ENCODE results near the gene MEIS2. TPM values are rescaled to one million over a fixed set of nuclear protein-coding genes. Genes with fewer than 3 reads are reported as not detected.
A peak's percentile ranks its signal among the peaks of the same experiment; 100 is the strongest.

Gene MEIS2
- total RNA-seq, 1 donor from 2014 or later = 35.6 TPM

GRCh38 chr15:36878684-36879262, 221.6 kb downstream of the MEIS2 start:
- H3K4me1 Mint-ChIP-seq (ENCODE audit: low read depth, unreplicated experiment) = peaks cover 7% of the 10 kb centered on the region
- H3K4me2 ChIP-seq (ENCODE audit: low read length) = peak overlapping the region; percentile 21

GRCh38 chr15:36877796-36878683, 222.3 kb downstream of the MEIS2 start:
- peak overlapping the region; percentile 62 for H3K4me3 Mint-ChIP-seq (ENCODE audit: unreplicated experiment)
- Histone ChIP-seq H3K36me3 (ENCODE audit: insufficient read depth, low read length) (no peaks in the 10 kb centered on the region), H3K27ac (ENCODE audit: low read depth, low read length) (no peak overlapping the region), H3K9me3 (ENCODE audit: insufficient read depth, low read depth, low read length) (peaks cover 3% of the 10 kb centered on the region), H3K79me2 (ENCODE audit: insufficient read depth, low read length) (no peaks in the 10 kb centered on the region), H3K4me2 (ENCODE audit: low read length) (peak overlapping the region; percentile 53), H4K20me1 (ENCODE audit: insufficient read depth, low read length) (peaks cover 4% of the 10 kb centered on the region), H3K4me1 (ENCODE audit: insufficient read depth, low read length) (peaks cover 5% of the 10 kb centered on the region), H2AFZ (ENCODE audit: low read depth, low read length) (peak overlapping the region; percentile 13), H3K27me3 (ENCODE audit: insufficient read depth, low read length) (peaks cover 57% of the 10 kb centered on the region), H3K9ac (ENCODE audit: low read length) (no peak overlapping the region), H3K4me3 (ENCODE audit: insufficient read depth, low read depth, low read length) (no peak overlapping the region)
- peak overlapping the region; percentile 10 for H3K27ac Mint-ChIP-seq (ENCODE audit: unreplicated experiment)
- peaks cover 2% of the 10 kb centered on the region for H3K36me3 Mint-ChIP-seq (ENCODE audit: low read depth, unreplicated experiment)
- FAIRE-seq = no peak
- peaks cover 7% of the 10 kb centered on the region for H3K4me1 Mint-ChIP-seq (ENCODE audit: low read depth, unreplicated experiment)
- peaks cover 72% of the 10 kb centered on the region for H3K27me3 Mint-ChIP-seq (ENCODE audit: low read depth, unreplicated experiment)
- TF ChIP-seq EZH2 (IDR thresholded peaks at IDR 0.05; ENCODE audit: insufficient read depth, low read length) (peak; percentile 36), CTCF (IDR thresholded peaks at IDR 0.05; ENCODE audit: insufficient read depth, low read depth, low read length) (no peak)
- no peak for DNase-seq (ENCODE audit: low read depth)
- H3K9me3 Mint-ChIP-seq (ENCODE audit: unreplicated experiment) = peaks cover 6% of the 10 kb centered on the region

More at GRCh38 chr15:36878684-36879262, 221.6 kb downstream of the MEIS2 start:
- FAIRE-seq (no peak), DNase-seq (ENCODE audit: low read depth) (no peak)
- Mint-ChIP-seq H3K4me3 (ENCODE audit: unreplicated experiment) (peak overlapping the region; percentile 27), H3K9me3 (ENCODE audit: unreplicated experiment) (peaks cover 6% of the 10 kb centered on the region), H3K36me3 (ENCODE audit: low read depth, unreplicated experiment) (peaks cover 2% of the 10 kb centered on the region), H3K27me3 (ENCODE audit: low read depth, unreplicated experiment) (peaks cover 78% of the 10 kb centered on the region), H3K27ac (ENCODE audit: unreplicated experiment) (no peak overlapping the region)
- Histone ChIP-seq H3K9me3 (ENCODE audit: insufficient read depth, low read depth, low read length) (peaks cover 3% of the 10 kb centered on the region), H4K20me1 (ENCODE audit: insufficient read depth, low read length) (peaks cover 4% of the 10 kb centered on the region), H3K27me3 (ENCODE audit: insufficient read depth, low read length) (peaks cover 62% of the 10 kb centered on the region), H3K27ac (ENCODE audit: low read depth, low read length) (no peak overlapping the region), H3K9ac (ENCODE audit: low read length) (no peak overlapping the region), H3K4me1 (ENCODE audit: insufficient read depth, low read length) (peaks cover 9% of the 10 kb centered on the region), H3K4me3 (ENCODE audit: insufficient read depth, low read depth, low read length) (no peak overlapping the region), H3K79me2 (ENCODE audit: insufficient read depth, low read length) (no peaks in the 10 kb centered on the region), H3K36me3 (ENCODE audit: insufficient read depth, low read length) (no peaks in the 10 kb centered on the region), H2AFZ (ENCODE audit: low read depth, low read length) (no peak overlapping the region)
- TF ChIP-seq CTCF (IDR thresholded peaks at IDR 0.05; ENCODE audit: insufficient read depth, low read depth, low read length) (no peak), EZH2 (IDR thresholded peaks at IDR 0.05; ENCODE audit: insufficient read depth, low read length) (no peak)

Measured in astrocyte (in vitro differentiated cells and primary cell).